ENCODE data around the gene NUCKS1. TPM values are rescaled to one million over a fixed set of nuclear protein-coding genes. Genes with fewer than 3 reads are reported as not detected.

Gene NUCKS1
- total and polyA plus RNA-seq, 10 of the 15 experiments (the other 5 are each of a cell fraction or from before 2014, with no cell fraction given) = 40.5 to 135 (median 55.5) TPM

DNA sequence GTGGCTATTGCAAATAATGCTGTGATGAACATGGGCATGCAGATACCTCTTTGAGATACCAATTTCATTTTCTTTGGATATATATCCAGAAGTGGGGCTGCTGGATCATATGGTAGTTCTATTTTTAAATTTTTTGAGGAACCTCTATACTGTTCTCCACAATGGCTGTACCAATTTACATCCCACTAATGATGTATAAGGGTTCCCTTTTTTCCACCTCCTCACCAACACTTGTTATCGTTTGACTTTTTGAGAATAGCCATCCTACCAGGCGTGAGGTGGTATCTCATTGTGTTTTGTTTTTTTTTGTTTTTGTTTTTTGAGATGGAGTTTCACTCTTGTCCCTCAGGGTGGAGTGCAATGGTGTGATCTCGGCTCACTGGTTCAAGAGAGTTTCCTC is 6.6 kb upstream of the NUCKS1 start:
- Histone ChIP-seq H3K9ac (ENCODE audit: control insufficient read depth, insufficient read depth, low read length) (no peak overlapping the region), H3K4me3 (no peak overlapping the region), H3K27me3 (replicated peaks in 1 of 2; ENCODE audit: control insufficient read depth in 2 of 2, insufficient read depth in 2 of 2, low read length in 1 of 2) (no peaks in the 10 kb centered on the region; a peak in 1 of 4 replicates), H3K9me3 (replicated peaks; ENCODE audit: control insufficient read depth, insufficient read depth, low read length) (no peaks in the 10 kb centered on the region; the same call in 2 of the 3 replicates), H4K20me1 (ENCODE audit: control insufficient read depth, insufficient read depth) (no peaks in the 10 kb centered on the region), H3K79me2 (ENCODE audit: control insufficient read depth, insufficient read depth, low read length) (no peaks in the 10 kb centered on the region), H3K36me3 (ENCODE audit: control insufficient read depth in 2 of 2, insufficient read depth in 2 of 2, low read length in 1 of 2) (no peaks in the 10 kb centered on the region), H3K4me2 (ENCODE audit: control insufficient read depth, insufficient read depth) (no peak overlapping the region), H2AFZ (ENCODE audit: control insufficient read depth, low read depth, low read length) (no peak overlapping the region), H3K27ac (ENCODE audit: control insufficient read depth, insufficient read depth) (no peak overlapping the region), H3K4me1 (ENCODE audit: control insufficient read depth, insufficient read depth, low read length) (no peaks in the 10 kb centered on the region)
- ChIA-PET POLR2A (interaction anchor here (0.6 kb wide), 1 partner anchor 28 kb away, joined by 4 read pairs; no protein-coding TSS in a partner anchor), CTCF (interaction anchor here (1.0 to 1.3 kb wide), 2 partner anchors 9 to 99 kb away, joined by 3 to 5 read pairs; no protein-coding TSS in a partner anchor), SMC1A (ENCODE audit: uncharacterized antibody, unreplicated experiment) (interaction anchor here (1.9 to 2.3 kb wide), 2 partner anchors 9 to 12 kb away, joined by 6 read pairs; no protein-coding TSS in a partner anchor), RAD21 (ENCODE audit: unreplicated experiment) (no interaction called here)
- TF ChIP-seq CEBPB (IDR thresholded peaks at IDR 0.05; ENCODE audit: borderline replicate concordance in 1 of 2, low read depth in 2 of 2, low read length in 2 of 2) (no peak), IKZF2 (IDR thresholded peaks at IDR 0.05) (no peak), CREB1 (IDR thresholded peaks at IDR 0.05; ENCODE audit: low read depth) (no peak), IRF3 (IDR thresholded peaks at IDR 0.05) (no peak), BCLAF1 (IDR thresholded peaks at IDR 0.05) (no peak)
- FAIRE-seq = no peak
- DNase-seq (ENCODE audit: low read depth, low spot score) = no peak
- ATAC-seq = no peak
- WGBS (ENCODE audit: insufficient coverage, insufficient replicate concordance, low lambda C conversion rate, missing lambda C conversion rate) = 62% methylated on average over 3 of the region's 3 CpGs
- no TSS peak for BruUV-seq (replicated peaks)
- in situ Hi-C loops (cut with MboI) (no loop called here), intact Hi-C loops (cut with micrococcal nuclease; ENCODE audit: unreplicated experiment) (no loop called here)

Data from GM12878 (cell line).